Common myeloid progenitor, CD34-positive (primary cell): ENCODE results near the gene TBX10.
"Not testable (repeated sequence)": the region's sequence is repeated elsewhere in the genome, so short reads cannot be mapped to it uniquely, and the experiment has no call there.

ENCODE experiments used
- CTCF ChIA-PET: fragments of 350-600 bp; sonication (Branson Sonifier 250); formaldehyde crosslinking; loops from one replicate; lab custom pipeline; 2021; ENCODE audit warnings: antibody characterized with exemption; lab: Charles Lee
- POLR2A ChIA-PET: fragments of 350-600 bp; sonication (Branson Sonifier 250); formaldehyde crosslinking; loops from one replicate; lab custom pipeline; 2021; ENCODE audit warnings: antibody characterized with exemption; lab: Charles Lee
- DNase-seq, 3 donors: peaks; one replicate each; pipeline versions ENCODE4 v3.0.0 to v3.0.0-alpha.2; 2013
- H3K27ac ChIP-seq, 2 experiments: 1 replicate in 1 of 2; 2 replicates in 1 of 2; pipeline ENCODE4 v1.7.0; 2013; ENCODE audit warnings: inconsistent platforms in 2 of 2, low read length in 2 of 2, mild to moderate bottlenecking in 2 of 2, low read depth in 1 of 2, moderate library complexity in 1 of 2; ENCODE audit not compliant: severe bottlenecking in 2 of 2, insufficient read depth in 1 of 2, poor library complexity in 1 of 2
- H3K27me3 ChIP-seq, 5 experiments: replicated peaks in 2 of 5; 1 replicate in 3 of 5; 2 replicates in 2 of 5; pipeline versions ENCODE4 v1.6.1 to v1.7.0; 2013; ENCODE audit warnings: low read length in 4 of 5, mild to moderate bottlenecking in 2 of 5, moderate library complexity in 2 of 5, inconsistent platforms in 1 of 5; ENCODE audit not compliant: insufficient read depth in 5 of 5, control insufficient read depth in 4 of 5
- H3K36me3 ChIP-seq, 4 experiments: 1 replicate in 2 of 4; 2 replicates in 2 of 4; pipeline versions ENCODE4 v1.6.1 to v1.7.0; 2013; ENCODE audit warnings: low read length in 3 of 4, control low read depth in 1 of 4, mild to moderate bottlenecking in 1 of 4; ENCODE audit not compliant: control insufficient read depth in 4 of 4, insufficient read depth in 4 of 4
- H3K4me1 ChIP-seq, 4 experiments: 1 replicate in 3 of 4; 2 replicates in 1 of 4; pipeline versions ENCODE4 v1.6.1 to v1.7.1; 2013; ENCODE audit warnings: low read length in 3 of 4, mild to moderate bottlenecking in 3 of 4, control low read depth in 1 of 4, inconsistent platforms in 1 of 4, moderate library complexity in 1 of 4; ENCODE audit not compliant: control insufficient read depth in 4 of 4, insufficient read depth in 4 of 4; ENCODE audit errors: control extremely low read depth in 1 of 4
- H3K4me3 ChIP-seq, 7 experiments: 1 replicate in 4 of 7; 2 replicates in 3 of 7; pipeline versions ENCODE4 v1.5.1 to v1.7.0; 2013; ENCODE audit warnings: mild to moderate bottlenecking in 7 of 7, low read length in 6 of 7, moderate library complexity in 6 of 7, inconsistent platforms in 2 of 7, low read depth in 2 of 7, control low read depth in 1 of 7; ENCODE audit not compliant: insufficient read depth in 4 of 7, control insufficient read depth in 1 of 7; ENCODE audit errors: extremely low read depth in 1 of 7
- H3K9me3 ChIP-seq, 5 experiments: 1 replicate in 4 of 5; 2 replicates in 1 of 5; pipeline versions ENCODE4 v1.6.1 to v1.7.1; 2013; ENCODE audit warnings: low read length in 4 of 5, mild to moderate bottlenecking in 2 of 5, inconsistent platforms in 1 of 5, low read depth in 1 of 5, moderate library complexity in 1 of 5; ENCODE audit not compliant: control insufficient read depth in 4 of 5, insufficient read depth in 2 of 5; ENCODE audit errors: control extremely low read depth in 1 of 5
- WGBS: methylation state at CpG from one replicate; pipeline ENCODE4 v1.1.5; 2013; ENCODE audit not compliant: insufficient coverage; 5-methylcytosine and 5-hydroxymethylcytosine counted together

The TBX10 gene

DNA sequence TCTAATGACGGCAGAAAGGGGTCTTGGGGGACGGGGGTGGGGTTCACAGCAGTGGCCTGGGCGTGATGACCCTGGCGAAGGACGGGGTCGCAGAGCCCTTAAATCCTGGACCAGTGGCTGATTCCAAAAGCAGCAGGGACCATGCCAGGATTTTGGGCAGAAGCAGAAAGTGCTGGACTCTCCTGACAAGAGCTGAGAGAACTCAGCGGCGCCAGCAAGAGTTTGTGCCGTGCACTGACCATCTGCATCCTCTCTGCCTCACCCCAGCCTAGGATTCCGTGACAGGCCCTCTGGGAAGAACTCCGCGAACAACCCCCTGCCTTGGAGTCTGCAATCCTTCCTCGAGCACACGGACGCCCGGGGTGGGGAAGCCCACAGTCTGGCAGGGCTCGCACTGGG is 33.5 kb downstream of the TBX10 start:
- Histone ChIP-seq H3K27me3 (no peaks in the 10 kb centered on the region), H3K9me3 (no peaks in the 10 kb centered on the region), H3K27ac (peak overlapping the region in 1 of 2 experiments; percentile 61), H3K4me3 (peak overlapping the region in 6 of 7 experiments; percentile 89 to 98 (median 90)), H3K36me3 (peaks cover 0 to 30% (median 14%) of the 10 kb centered on the region in 4 experiments), H3K4me1 (peaks cover 8 to 44% (median 20%) of the 10 kb centered on the region in 4 experiments)
- ChIA-PET POLR2A (no interaction called here), CTCF (interaction anchor here (0.9 to 1.4 kb wide), 5 partner anchors 14 to 59 kb away, joined by 3 to 5 read pairs (median 4); partner anchors contain the start of gene GSTP1)
- DNase-seq = no peak
- 59% methylated on average over 14 of the region's 17 CpGs for WGBS

DNA sequence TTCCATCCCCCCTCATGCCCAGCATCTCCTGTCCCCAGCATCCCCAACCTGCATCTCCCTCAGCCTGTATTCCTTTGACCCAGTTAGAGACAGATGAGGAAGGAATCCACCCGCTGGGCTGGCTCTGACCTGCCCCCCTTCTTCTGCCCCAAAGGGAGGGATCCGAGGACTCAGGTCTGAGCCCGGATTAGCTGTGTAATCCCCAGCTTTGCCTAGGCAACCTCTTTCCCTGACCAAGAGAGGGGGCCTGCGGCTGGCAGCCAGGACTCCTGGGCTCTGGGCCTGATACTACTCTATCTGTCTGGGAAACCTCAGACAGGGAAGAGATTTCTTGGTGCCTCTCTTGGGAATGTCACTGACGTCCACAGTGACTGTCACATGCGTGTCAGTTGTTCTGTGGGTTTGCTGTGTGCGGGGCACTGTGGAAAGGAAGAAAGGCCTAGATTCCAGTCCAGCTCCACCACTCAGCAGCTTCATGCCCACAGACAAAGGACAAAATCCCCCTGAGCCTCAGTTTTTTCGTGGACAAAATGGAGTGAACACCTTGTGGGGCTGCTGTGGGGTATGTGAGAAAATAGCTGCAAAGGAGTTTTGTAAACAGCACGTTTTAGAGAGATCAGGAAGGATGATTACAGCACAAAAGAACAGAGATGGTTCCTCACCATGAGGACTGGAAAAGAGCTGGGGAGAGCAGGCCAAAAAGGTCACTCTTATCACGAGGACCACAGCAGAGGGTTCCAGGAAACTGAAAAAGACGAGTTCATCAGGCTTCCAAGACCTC is 34.1 kb downstream of the TBX10 start:
- no peaks in the 10 kb centered on the region for H3K27me3 ChIP-seq
- 89% methylated on average over 7 of the region's 11 CpGs for WGBS
- no peaks in the 10 kb centered on the region for H3K9me3 ChIP-seq
- no peak for DNase-seq
- no peak overlapping the region for H3K4me3 ChIP-seq
- peaks cover 14 to 50% (median 27%) of the 10 kb centered on the region in 4 experiments for H3K4me1 ChIP-seq
- H3K36me3 ChIP-seq = peaks cover 0 to 24% (median 9%) of the 10 kb centered on the region in 4 experiments
- H3K27ac ChIP-seq = peak overlapping the region in 1 of 2 experiments; percentile 61
- ChIA-PET POLR2A (no interaction called here), CTCF (interaction anchor here (0.6 to 1.4 kb wide), 6 partner anchors 13 to 58 kb away, joined by 3 to 5 read pairs (median 4); partner anchors contain the start of gene GSTP1)

DNA sequence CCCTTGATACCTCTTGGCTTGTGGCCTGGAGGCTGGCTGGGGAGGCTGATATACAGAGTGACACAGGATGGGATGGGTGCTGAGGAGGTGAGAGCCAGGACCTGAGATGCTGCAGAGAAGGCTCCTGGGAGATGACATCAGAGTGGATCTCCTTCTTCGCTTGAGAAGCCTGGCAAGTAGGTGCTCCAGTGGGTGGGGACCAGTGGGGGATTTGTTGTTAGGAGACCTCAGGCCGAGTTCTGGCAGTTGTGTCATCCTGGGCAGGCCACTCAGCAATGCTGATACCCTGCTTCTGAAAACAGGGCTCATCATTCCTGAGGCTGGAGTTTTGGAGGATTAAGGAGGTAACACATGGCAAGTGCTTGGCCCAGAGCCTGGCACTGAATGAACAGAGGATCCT is 34.7 kb downstream of the TBX10 start:
- Histone ChIP-seq H3K9me3 (no peaks in the 10 kb centered on the region), H3K27me3 (no peaks in the 10 kb centered on the region), H3K4me1 (peaks cover 19 to 56% (median 32%) of the 10 kb centered on the region in 4 experiments), H3K4me3 (no peak overlapping the region), H3K27ac (peak overlapping the region in 1 of 2 experiments; percentile 61), H3K36me3 (peaks cover 0 to 18% (median 5%) of the 10 kb centered on the region in 4 experiments)
- 94% methylated on average over 2 of the region's 2 CpGs for WGBS
- no peak for DNase-seq
- POLR2A ChIA-PET = no interaction called here
- CTCF ChIA-PET = interaction anchor here (0.9 kb wide), 1 partner anchor 11 kb away, joined by 3 read pairs; no protein-coding TSS in a partner anchor

DNA sequence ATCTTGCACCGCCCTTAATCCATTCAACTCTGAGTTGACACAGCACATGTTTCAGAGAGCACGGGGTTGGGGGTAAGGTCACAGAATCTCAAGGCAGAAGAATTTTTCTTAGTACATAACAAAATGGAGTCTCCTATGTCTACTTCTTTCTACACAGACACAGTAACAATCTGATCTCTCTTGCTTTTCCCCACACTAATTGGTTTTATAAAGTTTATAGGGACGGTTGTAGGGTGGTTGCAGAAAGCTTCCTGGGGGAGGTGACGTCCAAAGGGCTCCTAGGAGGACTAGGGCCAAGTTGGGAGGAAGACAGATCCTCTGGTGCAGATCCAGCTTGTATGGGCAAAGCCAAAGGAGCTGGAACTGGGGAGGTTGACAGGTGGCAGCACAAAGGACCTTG is 35.4 kb downstream of the TBX10 start:
- H3K27me3 ChIP-seq, DNase-seq, H3K9me3 ChIP-seq, H3K4me3 ChIP-seq, H3K27ac ChIP-seq, POLR2A ChIA-PET: not testable (repeated sequence)
- peaks cover 0 to 11% (median 1%) of the 10 kb centered on the region in 4 experiments for H3K36me3 ChIP-seq
- WGBS = 100% methylated on average over 1 of the region's 4 CpGs
- H3K4me1 ChIP-seq = peaks cover 21 to 63% (median 39%) of the 10 kb centered on the region in 4 experiments
- CTCF ChIA-PET = interaction anchor here (0.8 to 0.9 kb wide), 2 partner anchors 10 kb away, joined by 3 read pairs; no protein-coding TSS in a partner anchor

DNA sequence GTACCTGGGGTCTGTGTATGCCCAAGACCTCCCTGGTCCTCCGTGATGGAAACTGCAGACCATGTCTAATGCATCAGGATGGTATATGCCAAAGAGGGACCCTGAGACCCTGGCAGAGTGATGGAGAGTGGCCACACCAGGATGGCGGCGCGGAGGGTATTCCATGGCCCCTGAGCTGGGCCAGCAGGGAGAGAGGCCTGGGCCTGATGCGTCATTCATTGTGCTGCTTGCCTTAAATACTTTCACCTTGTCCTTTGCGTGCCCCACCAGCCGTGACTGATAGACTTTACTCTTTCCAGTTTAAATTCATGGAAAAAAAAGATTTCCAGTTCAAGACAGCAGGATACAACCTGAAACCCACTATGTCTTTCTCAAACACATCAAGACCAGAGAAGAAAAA is 38.5 kb downstream of the TBX10 start:
- CTCF ChIA-PET = interaction anchor here (1.3 to 3.4 kb wide), 2 partner anchors 13 to 17 kb away, joined by 6 to 15 read pairs; partner anchors contain the start of gene GSTP1
- 94% methylated on average over 6 of the region's 7 CpGs for WGBS

DNA sequence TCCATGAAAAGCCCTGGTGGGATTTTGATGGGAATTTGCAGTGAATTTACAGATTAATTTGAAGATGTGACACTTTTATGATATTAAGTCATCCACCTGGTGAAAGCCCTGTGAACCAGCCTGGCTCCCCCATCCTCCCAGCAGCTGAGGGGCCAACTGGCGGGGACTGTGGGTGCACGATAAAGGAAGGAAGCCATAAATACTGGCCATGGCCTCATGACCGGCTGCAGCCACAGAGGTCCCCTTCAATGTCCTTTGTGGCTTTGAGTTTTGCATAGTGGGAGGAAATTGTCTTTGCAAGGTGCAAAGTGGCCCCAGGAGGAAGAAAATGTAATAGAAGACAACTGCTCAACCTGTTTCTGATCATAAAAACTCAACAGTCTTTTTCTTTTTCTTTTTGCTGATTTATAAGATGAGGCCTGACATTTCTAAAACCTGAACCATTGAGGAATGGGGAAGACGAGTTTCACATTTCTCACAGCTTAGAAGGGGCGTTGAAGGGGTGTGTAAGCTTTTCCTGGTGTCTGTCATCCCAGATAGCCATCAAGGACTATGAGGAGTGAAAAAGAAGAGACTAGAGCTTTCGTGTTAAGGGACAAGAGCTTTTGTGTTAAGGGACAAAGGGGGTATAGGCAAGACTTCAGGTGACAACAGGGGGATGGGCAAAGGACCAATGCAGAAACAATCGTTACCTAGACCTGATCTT is 39.1 kb downstream of the TBX10 start:
- Histone ChIP-seq H3K27me3 (no peaks in the 10 kb centered on the region), H3K27ac (peak overlapping the region in 1 of 2 experiments; percentile 20), H3K4me1 (peaks cover 19 to 42% (median 27%) of the 10 kb centered on the region in 4 experiments), H3K9me3 (peaks cover 0 to 7% (median 3%) of the 10 kb centered on the region in 5 experiments), H3K36me3 (no peaks in the 10 kb centered on the region), H3K4me3 (peak overlapping the region in 5 of 7 experiments; percentile 0 to 63 (median 29))
- peak in 2 of 3 donors; percentile 83 to 89 for DNase-seq
- ChIA-PET POLR2A (interaction anchor here (1.6 kb wide), 1 partner anchor 17 kb away, joined by 6 read pairs; the partner anchor contains the start of gene GSTP1), CTCF (interaction anchor here (1.3 to 3.4 kb wide), 2 partner anchors 14 to 17 kb away, joined by 6 to 15 read pairs; partner anchors contain the start of gene GSTP1)
- WGBS = 14% methylated on average over 4 of the region's 7 CpGs

More for the DNA sequence above, 38.5 kb downstream of the TBX10 start:
- Histone ChIP-seq H3K27ac (no peak overlapping the region), H3K4me3 (peak overlapping the region in 2 of 7 experiments; percentile 62 to 63), H3K4me1 (peaks cover 19 to 47% (median 27%) of the 10 kb centered on the region in 4 experiments), H3K36me3 (no peaks in the 10 kb centered on the region), H3K9me3 (peaks cover 0 to 7% (median 3%) of the 10 kb centered on the region in 5 experiments), H3K27me3 (no peaks in the 10 kb centered on the region)
- POLR2A ChIA-PET = interaction anchor here (1.6 kb wide), 1 partner anchor 18 kb away, joined by 6 read pairs; the partner anchor contains the start of gene GSTP1
- DNase-seq = no peak
